ENCODE data around the gene ARL4D. TPM values are rescaled to one million over a fixed set of nuclear protein-coding genes. Genes with fewer than 3 reads are reported as not detected.

Gene ARL4D
- total and polyA plus RNA-seq, 2 of the 4 experiments (the other 2 are of a cell fraction) = 12.5 to 30.7 TPM

GRCh38 chr17:43400943-43401717 lies 2.3 kb downstream of the ARL4D start (continued):
- TF ChIP-seq MXI1 (IDR thresholded peaks at IDR 0.05; ENCODE audit: borderline replicate concordance, low read depth, low read length) (no peak), USF2 (IDR thresholded peaks at IDR 0.05; ENCODE audit: low read depth, low read length) (no peak), RAD21 (IDR thresholded peaks at IDR 0.05; ENCODE audit: low read length) (peak; percentile 33)

- peak overlapping the region; percentile 63 for H3K4ac ChIP-seq (ENCODE audit: low read depth, low read length)
- no peak overlapping the region for H3K18ac ChIP-seq (ENCODE audit: low read depth, low read length)
- peak overlapping the region; percentile 53; the same call in 1 of the 2 replicates for H3K14ac ChIP-seq (replicated peaks; ENCODE audit: low read depth, low read length)
- no peak overlapping the region; the same call in 1 of the 2 replicates for H3K23ac ChIP-seq (ENCODE audit: low read depth, low read length)
- no peak overlapping the region for H3K4me2 ChIP-seq (ENCODE audit: low read depth, low read length)
- no peak overlapping the region for H2AFZ ChIP-seq (replicated peaks; ENCODE audit: low read length, poor library complexity)
- H4K20me1 ChIP-seq (ENCODE audit: insufficient read depth, low read length) = peaks cover 10% of the 10 kb centered on the region; the same call in 1 of the 2 replicates
- peak overlapping the region; percentile 20 for H2AK9ac ChIP-seq (replicated peaks; ENCODE audit: low read depth, low read length, poor library complexity)
- no peak overlapping the region; the same call in 1 of the 2 replicates for H2BK120ac ChIP-seq (ENCODE audit: low read depth, low read length)
- peaks cover 24% of the 10 kb centered on the region for H3K4me1 ChIP-seq (ENCODE audit: control insufficient read depth, insufficient read depth, low read length)
- in situ Hi-C loops (cut with MboI; ENCODE audit: low sequenced_read_pairs) (no loop called here), intact Hi-C loops (cut with micrococcal nuclease) (no loop called here), dilution Hi-C loops (cut with HindIII; ENCODE audit: low sequenced_read_pairs, unreplicated experiment) (no loop called here)
- no peak overlapping the region for H3K9ac ChIP-seq (ENCODE audit: low read depth, low read length)
- peaks cover 24 to 46% of the 10 kb centered on the region in 2 experiments for H3K79me1 ChIP-seq (ENCODE audit: low read depth in 1 of 2, low read length in 2 of 2)
- H3K27me3 ChIP-seq (ENCODE audit: control insufficient read depth, insufficient read depth, low read length) = no peaks in the 10 kb centered on the region
- no TSS peak for BruUV-seq (replicated peaks)
- H3K56ac ChIP-seq (ENCODE audit: extremely low read depth, insufficient read depth, low read length) = no peak overlapping the region
- H2BK5ac ChIP-seq (ENCODE audit: low read depth, low read length, poor library complexity, severe bottlenecking) = peak overlapping the region; percentile 74
- peaks cover 22% of the 10 kb centered on the region for H3K9me1 ChIP-seq (ENCODE audit: insufficient read depth, low read length)
- H3K9me3 ChIP-seq (ENCODE audit: control insufficient read depth, insufficient read depth, low read length) = no peaks in the 10 kb centered on the region
- WGBS, 2 experiments (ENCODE audit: extremely low coverage in 2 of 2, insufficient read length in 1 of 2) = 89% methylated on average over 1 of the region's 6 CpGs; no CpG with 5 or more reads in 1 of the 2 experiments
- H2BK15ac ChIP-seq (ENCODE audit: low read depth, low read length) = peak overlapping the region; percentile 25; the same call in 1 of the 3 replicates
- H4K8ac ChIP-seq (ENCODE audit: low read depth in 2 of 2, low read length in 2 of 2) = peak overlapping the region in 1 of 2 experiments; percentile 64; a peak in 2 of 4 replicates
- TF ChIP-seq CHD1 (IDR thresholded peaks at IDR 0.05; ENCODE audit: low read depth, low read length) (no peak), POLR2A (IDR thresholded peaks at IDR 0.05; ENCODE audit: low read depth, low read length) (no peak), MAFK (IDR thresholded peaks at IDR 0.05; ENCODE audit: low read depth, low read length) (no peak), CEBPB (IDR thresholded peaks at IDR 0.05; ENCODE audit: low read depth, low read length) (no peak)
- ChIA-PET CTCF (interaction anchor here (1.3 kb wide), 1 partner anchor 82 kb away, joined by 8 read pairs; the partner anchor contains the start of gene DHX8), POLR2A (ENCODE audit: unreplicated experiment) (interaction anchor here (1.0 kb wide), 1 partner anchor 41 kb away, joined by 18 read pairs; no protein-coding TSS in a partner anchor)
- peaks cover 11% of the 10 kb centered on the region; the same call in 1 of the 2 replicates for H3K36me3 ChIP-seq (ENCODE audit: control insufficient read depth, insufficient read depth, low read length)
- no peak for ATAC-seq (ENCODE audit: low read depth)
- H4K5ac ChIP-seq (ENCODE audit: low read depth, low read length) = 0 out of 2 replicates have a peak overlapping the region, but pooled peaks have one; percentile 13
- H4K91ac ChIP-seq (ENCODE audit: insufficient read depth, low read depth, low read length) = peak overlapping the region; percentile 49; the same call in 1 of the 2 replicates
- H2AK5ac ChIP-seq (ENCODE audit: low read depth, low read length) = peak overlapping the region; percentile 81
- H3K27ac ChIP-seq (ENCODE audit: insufficient read depth, low read length) = no peak overlapping the region
- H3K4me3 ChIP-seq (ENCODE audit: insufficient read depth, low read depth, low read length) = no peak overlapping the region
- no peak overlapping the region for H2BK20ac ChIP-seq (ENCODE audit: low read depth, low read length)
- no peak for DNase-seq
Measured at GRCh38 chr17:43402078-43402477, 3.3 kb downstream of the ARL4D start.
